HepG2 (cell line): ENCODE measurements around the gene SLC20A1. TPM values are rescaled to one million over a fixed set of nuclear protein-coding genes. Genes with fewer than 3 reads are reported as not detected.
A peak's percentile ranks its signal among the peaks of the same experiment; 100 is the strongest.
"Not testable (repeated sequence)": the region's sequence is repeated elsewhere in the genome, so short reads cannot be mapped to it uniquely, and the experiment has no call there.

Source experiments
- ATAC-seq: fragments of 200-7000 bp; cut with Tn5 transposase; 3 replicates; pipeline ENCODE4 v1.9.1; 2020; ENCODE audit warnings: mild to moderate bottlenecking, moderate library complexity
- BruUV-seq: library from RNA; stranded (reverse); fragments of 400-500 nt; replicated peaks from 2 replicates; lab custom pipeline; 2021; lab: Mats Ljungman, UMichigan
- CTCF ChIA-PET: fragments of 300-600 bp; formaldehyde crosslinking; extraction: SDS; loops from one replicate; lab custom pipeline; 2021; ENCODE audit warnings: low total read pairs, inconsistent platforms, low intra/inter-chr PET ratio; lab: Yijun Ruan, JAX
- POLR2A ChIA-PET: fragments of 350-600 bp; sonication (Branson Sonifier 250); formaldehyde crosslinking; loops from one replicate; lab custom pipeline; 2020; ENCODE audit warnings: antibody characterized with exemption, inconsistent platforms; lab: Yijun Ruan, JAX
- DNase-seq: peaks from one replicate; pipeline ENCODE4 v3.0.0-alpha.2; 2015; ENCODE audit warnings: low spot score
- FAIRE-seq: peaks from 3 replicates; lab custom pipeline; 2011; peaks lifted over from hg19 to GRCh38; lab: Jason Lieb, UNC
- H2AFZ ChIP-seq: one replicate; pipeline ENCODE4 v1.6.1; 2011; ENCODE audit warnings: low read length, inconsistent platforms
- H3K27ac ChIP-seq: fragments of 300-600 bp; 3 replicates; pipeline ENCODE4 v1.8.0; 2011; ENCODE audit warnings: mixed run types, mild to moderate bottlenecking, mixed read lengths, low read length, inconsistent platforms; ENCODE audit not compliant: insufficient read depth; ENCODE audit errors: extremely low read length
- H3K27me3 ChIP-seq, 2 experiments: fragments of 200-600 bp in 1 of 2; 2 replicates in 1 of 2; 3 replicates in 1 of 2; pipeline versions ENCODE4 v1.6.0 to v1.8.0; 2011; ENCODE audit warnings: low read length in 2 of 2, mild to moderate bottlenecking in 2 of 2, moderate library complexity in 2 of 2, inconsistent platforms in 1 of 2; ENCODE audit not compliant: insufficient read depth in 2 of 2, control insufficient read depth in 1 of 2
- H3K36me3 ChIP-seq, 2 experiments: fragments of 200-600 bp in 1 of 2; replicated peaks in 1 of 2; 2 replicates in 1 of 2; 3 replicates in 1 of 2; pipeline versions ENCODE4 v1.5.1 to v1.8.0; 2011; ENCODE audit warnings: low read length in 2 of 2, inconsistent platforms in 1 of 2; ENCODE audit not compliant: insufficient read depth in 2 of 2, control insufficient read depth in 1 of 2
- H3K4me1 ChIP-seq: 2 replicates; pipeline ENCODE4 v1.5.1; 2012; ENCODE audit warnings: low read length, inconsistent platforms; ENCODE audit not compliant: insufficient read depth
- H3K4me2 ChIP-seq: 2 replicates; pipeline ENCODE4 v1.6.0; 2011; ENCODE audit warnings: low read depth, low read length, inconsistent platforms
- H3K4me3 ChIP-seq, 3 experiments: fragments of 200-600 bp in 1 of 3; sonication (generic), shearing (Covaris generic) in 1 of 3; replicated peaks in 1 of 3; 2 replicates each; pipeline ENCODE4 v1.5.1; 2011 to 2016; ENCODE audit warnings: low read length in 3 of 3, inconsistent platforms in 2 of 3, low read depth in 2 of 3, mild to moderate bottlenecking in 2 of 3, control low read depth in 1 of 3, mixed read lengths in 1 of 3; ENCODE audit not compliant: insufficient read depth in 1 of 3
- H3K79me2 ChIP-seq: one replicate; pipeline ENCODE4 v1.6.1; 2011; ENCODE audit warnings: low read length, inconsistent platforms; ENCODE audit not compliant: insufficient read depth
- H3K9ac ChIP-seq: 2 replicates; pipeline ENCODE4 v1.6.0; 2011; ENCODE audit warnings: mild to moderate bottlenecking, low read depth, low read length, inconsistent platforms; ENCODE audit not compliant: insufficient read depth
- H3K9me3 ChIP-seq: 2 replicates; pipeline ENCODE4 v1.5.1; 2012; ENCODE audit warnings: mild to moderate bottlenecking, low read length
- H4K20me1 ChIP-seq: 2 replicates; pipeline ENCODE4 v1.6.0; 2011; ENCODE audit warnings: inconsistent platforms, mild to moderate bottlenecking, low read length, moderate library complexity; ENCODE audit not compliant: insufficient read depth
- CBX2 ChIP-seq, 2 experiments: fragments of 200-600 bp in 1 of 2; sonication (generic); formaldehyde crosslinking in 1 of 2; IDR thresholded peaks; 2 replicates each; pipeline versions ENCODE4 v1.7.0 to v1.8.1; 2018 to 2022; ENCODE audit warnings: low read depth in 2 of 2, low read length in 1 of 2, mild to moderate bottlenecking in 1 of 2, missing genetic modification reagents in 1 of 2
- NAIF1 ChIP-seq: sonication (generic); formaldehyde crosslinking; IDR thresholded peaks from 2 replicates; pipeline ENCODE4 v1.5.0; 2020; ENCODE audit warnings: mild to moderate bottlenecking, missing genetic modification reagents, borderline replicate concordance
- NFYC ChIP-seq: IDR thresholded peaks from 2 replicates; pipeline ENCODE4 v1.6.1; 2016; ENCODE audit warnings: missing genetic modification reagents, missing compliant biosample characterization
- PAWR ChIP-seq: sonication (generic); formaldehyde crosslinking; IDR thresholded peaks from 2 replicates; pipeline ENCODE4 v1.4.0; 2020; ENCODE audit warnings: missing genetic modification reagents, mild to moderate bottlenecking, borderline replicate concordance
- RCOR2 ChIP-seq: IDR thresholded peaks from 2 replicates; pipeline ENCODE4 v1.6.1; 2016; ENCODE audit warnings: missing biosample characterization, missing genetic modification reagents
- ZKSCAN5 ChIP-seq: sonication (generic); formaldehyde crosslinking; IDR thresholded peaks from 2 replicates; pipeline ENCODE4 v1.5.1; 2020; ENCODE audit warnings: mild to moderate bottlenecking, missing genetic modification reagents
- ZNF225 ChIP-seq: sonication (generic); formaldehyde crosslinking; IDR thresholded peaks from 2 replicates; pipeline ENCODE4 v1.4.0; 2020; ENCODE audit warnings: mild to moderate bottlenecking, missing genetic modification reagents
- ZNF33B ChIP-seq: sonication (generic); formaldehyde crosslinking; IDR thresholded peaks from 2 replicates; pipeline ENCODE4 v1.5.1; 2020; ENCODE audit warnings: mild to moderate bottlenecking, missing genetic modification reagents
- ZNF546 ChIP-seq: sonication (generic); formaldehyde crosslinking; conservative IDR thresholded peaks from 2 replicates; pipeline ENCODE4 v1.8.1; 2023; ENCODE audit warnings: mild to moderate bottlenecking, missing genetic modification reagents
- ZNF605 ChIP-seq: sonication (generic); formaldehyde crosslinking; IDR thresholded peaks from 2 replicates; pipeline ENCODE4 v1.8.0; 2022; ENCODE audit warnings: mild to moderate bottlenecking, missing genetic modification reagents
- ZNF850 ChIP-seq: sonication (generic); formaldehyde crosslinking; conservative IDR thresholded peaks from 2 replicates; pipeline ENCODE4 v1.9.0; 2021; ENCODE audit warnings: mild to moderate bottlenecking, missing genetic modification reagents
- ZSCAN12 ChIP-seq: sonication (generic); formaldehyde crosslinking; IDR thresholded peaks from 2 replicates; pipeline ENCODE4 v1.9.0; 2021; ENCODE audit warnings: mild to moderate bottlenecking, missing genetic modification reagents
- WGBS: methylation state at CpG from one replicate; pipeline ENCODE4 v1.1.6; 2017; ENCODE audit warnings: low lambda C conversion rate; 5-methylcytosine and 5-hydroxymethylcytosine counted together
- in situ Hi-C: cut with HindIII; loops from 2 replicates; pipeline ENCODE4 v1.10.0; 2017; ENCODE audit warnings: low pct_unique_long_range_greater_than_20kb; ENCODE audit not compliant: extremely low pct_ligation_motif_present
- intact Hi-C: fragments of 100-400 bp; cut with micrococcal nuclease; formaldehyde crosslinking; loops from one replicate; pipeline ENCODE4 v1.10.0; 2022; ENCODE audit not compliant: unreplicated experiment
- polyA plus RNA-seq, 8 experiments: library from polyadenylated mRNA; depleted of rRNA in 3 of 8; stranded (reverse) in 7 of 8; unstranded in 1 of 8; fragments of >200 nt; fragmentation: Illumina TruSeq in 4 of 8; extraction: Trizol in 4 of 8; gene quantifications; 2 replicates each; pipeline versions ENCODE4 v1.2.1 to v1.2.3, GENCODE V29; 2011 to 2016; ENCODE audit warnings: low read depth in 4 of 8, missing spikeins in 1 of 8, mixed read lengths in 1 of 8; ENCODE audit not compliant: insufficient read depth in 1 of 8
- total RNA-seq, 5 experiments: library from RNA; depleted of rRNA; stranded (reverse); fragments of >200 nt; fragmentation: Illumina TruSeq; extraction: Trizol; gene quantifications; 2 replicates each; pipeline ENCODE4 v1.2.3, GENCODE V29; 2016; ENCODE audit warnings: low read depth in 1 of 5
- TF ChIP-seq, protein P1 (sequence below): IDR thresholded peaks from 2 replicates; pipeline ENCODE4 v1.6.1; 2016
- TF ChIP-seq, protein P2 (sequence below): sonication (generic); formaldehyde crosslinking; IDR thresholded peaks from 2 replicates; pipeline ENCODE4 v1.4.0; 2020; ENCODE audit warnings: missing genetic modification reagents

Gene SLC20A1
- total and polyA plus RNA-seq, 2 of the 13 experiments (the other 11 are each of a cell fraction or from before 2014, with no cell fraction given) = 54.0 to 85.9 TPM

DNA sequence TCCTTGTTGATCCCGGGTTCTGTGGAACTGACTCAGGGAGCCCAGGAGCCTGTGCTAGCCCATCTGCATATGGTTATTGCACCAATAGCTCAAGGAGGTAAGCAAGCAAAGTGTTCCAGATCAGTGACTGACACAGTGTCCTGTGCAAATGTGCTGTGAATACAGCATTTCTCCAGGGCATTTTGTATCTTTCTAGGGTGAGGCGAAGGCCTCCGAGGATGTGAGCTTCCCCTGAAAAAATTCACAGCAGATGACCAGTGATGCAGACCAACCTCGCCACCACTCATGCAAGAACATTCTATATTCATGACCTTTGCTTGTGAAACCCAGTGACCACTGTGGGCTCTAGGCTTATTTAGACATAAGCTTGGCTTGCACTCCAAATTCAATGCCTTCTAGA, 59.8 kb downstream of the SLC20A1 start (continued):
- TF ChIP-seq ZNF850 (CRISPR knock-in tag) (no peak), ZNF33B (CRISPR knock-in tag) (no peak), ZNF605 (no peak), RCOR2 (CRISPR knock-in tag) (no peak)

GRCh38 chr2:112706170-112706664, 60.5 kb downstream of the SLC20A1 start:
- Histone ChIP-seq H3K36me3 (no peaks in the 10 kb centered on the region), H3K4me2 (no peak overlapping the region), H3K27ac (no peak overlapping the region), H3K9me3 (no peaks in the 10 kb centered on the region), H3K4me1 (no peaks in the 10 kb centered on the region), H3K79me2 (no peaks in the 10 kb centered on the region), H2AFZ (no peak overlapping the region), H4K20me1 (no peaks in the 10 kb centered on the region), H3K4me3 (no peak overlapping the region), H3K27me3 (peaks cover 2 to 26% of the 10 kb centered on the region in 2 experiments; a peak in 4 of 5 replicates), H3K9ac (no peak overlapping the region)
- TF ChIP-seq, protein P1, sequence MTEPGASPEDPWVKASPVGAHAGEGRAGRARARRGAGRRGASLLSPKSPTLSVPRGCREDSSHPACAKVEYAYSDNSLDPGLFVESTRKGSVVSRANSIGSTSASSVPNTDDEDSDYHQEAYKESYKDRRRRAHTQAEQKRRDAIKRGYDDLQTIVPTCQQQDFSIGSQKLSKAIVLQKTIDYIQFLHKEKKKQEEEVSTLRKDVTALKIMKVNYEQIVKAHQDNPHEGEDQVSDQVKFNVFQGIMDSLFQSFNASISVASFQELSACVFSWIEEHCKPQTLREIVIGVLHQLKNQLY (CRISPR knock-in tag) = no peak
- TF ChIP-seq ZNF225 (CRISPR knock-in tag) = no peak
- TF ChIP-seq PAWR = no peak
- TF ChIP-seq ZKSCAN5 (CRISPR knock-in tag) = no peak
- no peak for TF ChIP-seq CBX2 (IDR thresholded peaks at IDR 0.05; ENCODE audit: low read depth, low read length)
- no peak for TF ChIP-seq CBX2 (CRISPR knock-in tag; IDR thresholded peaks at IDR 0.05; ENCODE audit: low read depth)
- TF ChIP-seq, protein P2, sequence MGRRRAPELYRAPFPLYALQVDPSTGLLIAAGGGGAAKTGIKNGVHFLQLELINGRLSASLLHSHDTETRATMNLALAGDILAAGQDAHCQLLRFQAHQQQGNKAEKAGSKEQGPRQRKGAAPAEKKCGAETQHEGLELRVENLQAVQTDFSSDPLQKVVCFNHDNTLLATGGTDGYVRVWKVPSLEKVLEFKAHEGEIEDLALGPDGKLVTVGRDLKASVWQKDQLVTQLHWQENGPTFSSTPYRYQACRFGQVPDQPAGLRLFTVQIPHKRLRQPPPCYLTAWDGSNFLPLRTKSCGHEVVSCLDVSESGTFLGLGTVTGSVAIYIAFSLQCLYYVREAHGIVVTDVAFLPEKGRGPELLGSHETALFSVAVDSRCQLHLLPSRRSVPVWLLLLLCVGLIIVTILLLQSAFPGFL (CRISPR knock-in tag) = no peak
- TF ChIP-seq ZNF546 (CRISPR knock-in tag) = no peak
- TF ChIP-seq ZSCAN12 (CRISPR knock-in tag) = no peak
- TF ChIP-seq NAIF1 (CRISPR knock-in tag) = no peak
- TF ChIP-seq NFYC (CRISPR knock-in tag) = no peak
- ChIA-PET POLR2A (no interaction called here), CTCF (no interaction called here)
- in situ Hi-C loops (no loop called here), intact Hi-C loops (no loop called here)
- no peak for FAIRE-seq
- no peak for DNase-seq
- BruUV-seq = no TSS peak
- peak; percentile 29; the same call in 1 of the 3 replicates for ATAC-seq
- 15% methylated on average over 5 of the region's 5 CpGs for WGBS

GRCh38 chr2:112706947-112707346, 61.2 kb downstream of the SLC20A1 start:
- H4K20me1 ChIP-seq, H3K9ac ChIP-seq, H2AFZ ChIP-seq, FAIRE-seq, H3K36me3 ChIP-seq, BruUV-seq, H3K9me3 ChIP-seq, H3K27ac ChIP-seq, ATAC-seq, H3K4me1 ChIP-seq, CTCF ChIA-PET, DNase-seq, in situ Hi-C loops, H3K4me2 ChIP-seq, intact Hi-C loops, H3K79me2 ChIP-seq, H3K4me3 ChIP-seq: not testable (repeated sequence)
- peaks cover 2 to 30% of the 10 kb centered on the region in 2 experiments; a peak in 4 of 5 replicates for H3K27me3 ChIP-seq
- POLR2A ChIA-PET = interaction anchor here (1.0 to 1.7 kb wide), 2 partner anchors 22 to 62 kb away, joined by 3 to 4 read pairs; no protein-coding TSS in a partner anchor
- 39% methylated on average over 9 of the region's 9 CpGs for WGBS
